Astrocyte (in vitro differentiated cells and primary cell): ENCODE results near the gene ITSN1.

Source experiments
- EZH2 ChIP-seq: IDR thresholded peaks from 2 replicates; pipeline ENCODE4 v1.6.1; 2012; ENCODE audit warnings: mild to moderate bottlenecking, low read length, inconsistent platforms; ENCODE audit not compliant: insufficient read depth
- TF ChIP-seq, protein P1 (sequence below): IDR thresholded peaks from 2 replicates; pipeline ENCODE4 v1.5.1; 2011; ENCODE audit warnings: low read depth, mild to moderate bottlenecking, inconsistent platforms, low read length, moderate library complexity; ENCODE audit not compliant: insufficient read depth

GRCh38 chr21:33816174-33816573 is 173.9 kb downstream of the ITSN1 start:
- TF ChIP-seq, protein P1, sequence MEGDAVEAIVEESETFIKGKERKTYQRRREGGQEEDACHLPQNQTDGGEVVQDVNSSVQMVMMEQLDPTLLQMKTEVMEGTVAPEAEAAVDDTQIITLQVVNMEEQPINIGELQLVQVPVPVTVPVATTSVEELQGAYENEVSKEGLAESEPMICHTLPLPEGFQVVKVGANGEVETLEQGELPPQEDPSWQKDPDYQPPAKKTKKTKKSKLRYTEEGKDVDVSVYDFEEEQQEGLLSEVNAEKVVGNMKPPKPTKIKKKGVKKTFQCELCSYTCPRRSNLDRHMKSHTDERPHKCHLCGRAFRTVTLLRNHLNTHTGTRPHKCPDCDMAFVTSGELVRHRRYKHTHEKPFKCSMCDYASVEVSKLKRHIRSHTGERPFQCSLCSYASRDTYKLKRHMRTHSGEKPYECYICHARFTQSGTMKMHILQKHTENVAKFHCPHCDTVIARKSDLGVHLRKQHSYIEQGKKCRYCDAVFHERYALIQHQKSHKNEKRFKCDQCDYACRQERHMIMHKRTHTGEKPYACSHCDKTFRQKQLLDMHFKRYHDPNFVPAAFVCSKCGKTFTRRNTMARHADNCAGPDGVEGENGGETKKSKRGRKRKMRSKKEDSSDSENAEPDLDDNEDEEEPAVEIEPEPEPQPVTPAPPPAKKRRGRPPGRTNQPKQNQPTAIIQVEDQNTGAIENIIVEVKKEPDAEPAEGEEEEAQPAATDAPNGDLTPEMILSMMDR, result no peak
- no peak for TF ChIP-seq EZH2
